ENCODE data around the gene SCRN1.

Gene SCRN1

DNA sequence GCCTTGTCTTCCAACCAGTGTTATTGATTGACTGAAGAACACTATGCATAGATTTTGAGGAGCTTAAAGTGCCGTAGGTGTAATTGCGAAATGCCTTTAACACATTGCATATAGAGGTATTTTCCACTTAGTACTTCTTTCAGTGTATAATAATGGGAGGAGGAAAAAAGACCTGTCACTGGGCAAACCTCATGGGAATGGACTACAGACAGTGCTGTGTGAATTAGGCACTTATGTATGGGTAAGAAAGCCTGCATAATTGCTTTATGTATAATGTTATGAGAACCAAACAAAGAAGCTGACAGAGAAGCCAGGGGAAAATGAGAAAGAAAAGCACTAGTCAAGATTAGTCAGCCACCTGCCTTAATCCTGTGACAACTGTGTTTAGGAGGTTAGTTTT is 12.4 kb upstream of the SCRN1 start:
- no peak for DNase-seq

DNA sequence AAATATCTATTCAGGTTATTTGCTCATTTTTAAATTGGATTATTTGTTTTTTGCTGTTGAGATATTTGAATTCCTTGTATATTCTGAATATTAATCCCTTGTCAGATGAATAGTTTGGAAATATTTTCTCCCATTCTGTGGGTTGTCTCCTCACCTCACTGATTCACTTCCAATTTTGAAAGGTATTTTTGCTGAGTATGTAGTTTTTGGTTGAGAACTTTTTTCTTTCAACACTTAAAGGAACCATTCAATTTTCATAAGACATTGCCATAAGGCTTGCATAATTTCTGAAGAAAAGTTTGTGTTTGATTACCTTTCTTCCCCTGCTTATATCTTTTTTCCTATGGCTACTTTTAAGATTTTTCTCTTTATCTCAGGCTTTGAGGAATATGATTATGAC is 8.9 kb upstream of the SCRN1 start:
- DNase-seq: no peak

- no peak for DNase-seq
These were observed 6.7 kb upstream of the SCRN1 start for GRCh38 chr7:29996321-29996720.

DNA sequence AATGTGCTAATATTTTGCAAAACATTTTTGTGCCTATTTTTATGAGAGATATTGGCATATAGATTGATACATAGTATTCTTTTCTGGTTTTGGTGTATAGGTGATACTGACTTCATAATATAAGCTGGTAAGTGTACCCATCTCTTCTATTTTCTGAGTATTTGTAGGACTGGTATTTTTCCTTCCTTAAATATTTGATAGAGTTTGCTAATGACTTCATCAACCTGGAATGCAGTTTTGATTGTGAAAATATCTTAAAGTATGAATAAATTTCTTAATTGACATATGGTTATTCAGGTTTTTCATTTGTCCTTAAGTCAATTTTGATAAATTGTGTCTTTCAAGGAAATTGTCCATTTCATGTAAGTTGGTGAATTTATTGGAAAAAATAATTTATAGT is 6.1 kb upstream of the SCRN1 start:
- DNase-seq: no peak

DNA sequence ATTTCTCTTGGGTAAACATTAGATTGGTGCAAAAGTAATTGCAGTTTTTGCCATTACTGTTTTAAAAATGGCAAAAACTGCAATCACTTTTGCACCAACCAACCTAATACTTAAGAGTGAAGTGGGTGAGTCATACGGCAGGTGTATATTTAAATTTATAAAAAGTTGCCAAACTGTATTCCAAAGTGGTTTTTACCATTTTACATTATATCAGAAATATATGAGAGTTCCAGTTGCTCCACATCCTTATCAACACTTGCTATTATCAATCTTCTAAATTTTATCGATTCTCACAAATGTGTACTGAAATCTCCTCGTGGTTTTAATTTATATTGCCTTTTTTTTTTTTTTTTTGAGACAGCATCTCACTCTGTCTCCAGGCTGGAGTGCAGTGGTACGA is 3.5 kb upstream of the SCRN1 start:
- DNase-seq: no peak

- DNase-seq: no peak
These were observed 2.3 kb upstream of the SCRN1 start for GRCh38 chr7:29991937-29992336.

GRCh38 chr7:29990931-29991330 is 1.3 kb upstream of the SCRN1 start:
- DNase-seq: no peak

GRCh38 chr7:29988424-29989256 is 961 bp downstream of the SCRN1 start:
- DNase-seq: peak; percentile 63

DNA sequence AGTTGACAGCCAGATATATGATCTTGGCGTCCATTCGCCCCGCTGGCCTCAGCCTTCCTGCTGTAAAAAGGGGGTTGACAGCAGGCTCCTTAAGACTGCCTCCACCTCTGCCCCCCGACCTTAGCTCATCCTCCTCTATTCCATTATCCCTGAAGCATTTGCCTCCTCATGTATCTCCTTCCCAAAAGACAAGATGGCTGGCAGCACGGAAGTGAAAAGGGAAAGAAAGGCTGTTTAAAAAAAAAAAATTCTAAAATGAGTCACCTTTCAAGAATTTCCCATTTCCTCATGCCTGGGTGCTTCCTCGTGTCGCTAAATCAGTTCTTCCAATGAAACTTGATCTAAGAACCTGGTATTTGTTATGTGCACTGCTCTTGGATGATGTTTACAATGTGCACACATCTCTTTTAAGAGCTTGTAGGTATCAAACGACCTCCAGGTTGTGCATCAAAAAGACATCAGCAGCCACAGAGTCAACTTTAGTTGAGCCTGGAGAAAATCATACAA is 1.7 kb downstream of the SCRN1 start:
- DNase-seq: peak; percentile 21

GRCh38 chr7:29987083-29987482 is 2.5 kb downstream of the SCRN1 start:
- DNase-seq: no peak

GRCh38 chr7:29980151-29980550 is 9.4 kb downstream of the SCRN1 start:
- no peak for DNase-seq

DNA sequence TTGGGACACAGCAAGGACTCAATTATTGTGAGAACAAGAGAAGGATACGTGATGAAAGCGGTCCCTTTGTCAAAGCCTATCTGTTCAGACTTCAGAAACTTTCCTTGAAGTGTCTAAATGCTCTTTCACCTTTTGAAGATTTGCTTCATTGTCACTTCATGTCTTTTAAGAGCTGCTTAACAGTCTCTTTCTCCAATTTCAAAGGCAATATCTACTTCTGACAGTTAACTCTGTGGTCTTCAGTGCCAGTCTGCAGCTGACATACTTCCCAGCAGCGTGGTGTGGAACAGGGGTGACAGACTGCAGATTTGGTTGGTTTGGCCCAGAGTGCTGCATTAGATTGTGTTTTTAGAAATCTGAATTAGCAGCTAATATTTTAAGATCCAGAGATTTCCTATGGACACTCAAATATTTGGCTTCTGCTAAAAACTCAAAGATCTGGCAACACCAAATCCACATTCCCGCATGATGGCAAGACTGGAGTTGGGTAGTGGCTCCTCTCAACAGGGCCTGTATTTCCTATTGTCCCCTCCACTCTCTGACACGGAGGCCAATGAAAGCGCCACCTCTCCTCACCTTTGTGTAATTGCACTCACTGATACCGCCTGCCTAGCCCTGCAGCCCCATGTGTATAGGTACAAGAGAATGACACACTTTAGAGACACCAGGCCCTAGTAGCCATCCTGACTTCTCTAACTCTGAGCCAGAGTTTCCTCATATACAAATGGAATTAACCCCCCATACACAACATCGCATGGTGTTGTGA is 11.5 kb downstream of the SCRN1 start:
- DNase-seq: no peak

DNA sequence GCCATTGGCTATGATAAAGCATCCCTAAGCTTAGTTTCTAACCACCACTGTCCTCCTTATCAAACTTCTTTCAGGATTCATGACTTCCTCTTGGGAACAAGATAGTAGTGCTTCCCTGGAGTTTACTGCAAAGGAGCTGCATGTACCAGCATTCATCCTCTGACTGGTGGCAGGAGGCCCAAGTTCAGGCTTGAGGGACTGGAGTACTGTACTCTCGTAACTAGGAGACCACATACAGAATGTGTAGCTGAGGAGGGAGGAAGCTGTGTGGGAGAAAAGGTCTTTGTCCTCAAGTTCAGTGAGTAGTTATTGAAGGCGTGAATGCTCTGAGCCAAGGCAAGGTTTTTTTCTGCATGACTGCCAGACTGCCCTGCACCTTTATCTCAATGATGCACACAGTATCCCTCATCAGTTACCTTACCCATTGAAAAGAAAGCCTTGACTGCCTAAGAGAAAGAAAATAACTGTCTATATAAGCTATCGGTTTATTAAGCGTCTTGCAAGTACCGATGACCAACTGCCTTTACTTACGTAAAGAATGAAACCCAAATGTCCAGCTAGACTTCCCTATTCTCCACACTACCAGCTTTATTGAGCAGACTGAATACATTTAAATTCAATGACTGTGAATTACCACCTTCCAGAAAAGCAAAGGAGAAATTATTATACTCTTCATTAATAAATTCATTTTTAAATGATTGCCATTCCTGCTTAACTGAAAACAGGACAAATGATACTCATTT is 12.8 kb downstream of the SCRN1 start:
- DNase-seq: no peak

- DNase-seq: no peak
These were observed 13.3 kb downstream of the SCRN1 start for GRCh38 chr7:29976266-29976665.

DNA sequence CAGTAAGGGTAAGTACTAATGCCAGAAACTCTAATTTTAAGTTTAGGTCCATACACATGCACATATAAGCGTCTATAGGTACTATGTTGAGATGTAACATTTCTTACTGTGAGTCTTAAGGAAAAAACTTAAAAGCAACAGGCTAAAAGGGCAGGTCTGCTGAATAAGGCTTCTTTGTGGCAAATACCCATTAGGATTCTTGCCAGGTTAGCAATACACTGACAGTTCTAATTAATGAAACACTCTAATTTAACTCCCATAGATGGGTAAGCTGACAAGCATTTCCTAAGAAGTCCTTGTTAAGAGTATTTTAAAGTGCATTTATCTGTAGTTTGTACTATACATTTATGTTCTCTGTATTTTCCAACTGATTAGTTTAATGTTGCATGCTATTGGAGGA is 14.0 kb downstream of the SCRN1 start:
- DNase-seq: peak; percentile 43

GRCh38 chr7:29974286-29974685 is 15.3 kb downstream of the SCRN1 start:
- DNase-seq: no peak

DNA sequence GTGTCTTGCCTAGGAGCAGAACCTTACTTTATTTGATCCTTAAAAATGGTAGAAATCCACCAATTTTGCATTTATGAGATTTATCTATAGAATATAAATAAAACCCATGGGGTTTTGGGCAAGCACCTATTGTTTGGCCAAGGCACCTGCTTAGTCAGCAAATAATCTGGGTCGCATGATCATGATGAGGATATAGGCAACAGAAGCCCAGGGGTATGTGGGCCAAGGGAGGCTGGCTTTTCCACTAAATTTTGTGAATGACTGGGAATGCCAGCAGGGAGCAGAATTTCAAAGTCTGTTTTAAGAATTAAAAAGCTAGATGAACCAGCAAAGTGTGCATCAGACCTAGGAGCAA is 17.3 kb downstream of the SCRN1 start:
- DNase-seq: no peak

DNA sequence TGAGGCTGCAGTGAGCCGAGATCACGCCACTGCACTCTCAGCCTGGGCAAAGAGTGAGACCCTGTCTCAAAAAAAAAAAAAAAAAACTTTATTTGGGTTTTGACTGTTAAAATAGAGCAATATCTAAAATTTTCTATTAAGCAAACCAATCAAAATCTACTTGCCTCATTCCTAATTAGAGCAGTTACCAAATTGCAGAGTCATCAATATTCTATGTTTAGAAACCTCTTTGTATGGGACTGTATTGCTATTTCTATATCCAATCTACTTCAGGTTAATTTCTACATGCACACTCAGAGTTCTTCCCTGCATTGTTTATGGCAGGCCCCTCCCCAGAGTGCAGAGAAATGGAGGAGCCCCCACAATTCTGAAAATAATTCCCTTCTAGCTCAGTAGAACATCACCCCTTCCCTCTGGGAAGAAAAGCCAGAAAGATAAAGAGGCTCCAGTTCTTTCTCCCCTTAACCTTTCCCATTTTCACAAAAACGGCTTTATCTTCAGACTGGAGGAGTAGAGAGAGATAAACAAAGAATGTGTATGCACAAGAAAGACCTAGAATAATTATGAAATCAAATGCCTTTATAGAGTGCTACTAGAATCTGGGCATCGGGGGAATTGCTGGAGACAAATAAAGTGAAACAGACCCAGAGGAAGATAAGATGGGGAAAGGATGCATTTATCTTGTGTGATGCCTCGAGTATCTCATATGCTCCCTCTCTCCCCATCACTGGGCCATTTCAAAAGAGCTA is 17.9 kb downstream of the SCRN1 start:
- DNase-seq: no peak

- no peak for DNase-seq
These were observed 19.4 kb downstream of the SCRN1 start for GRCh38 chr7:29970158-29970557.

- no peak for DNase-seq
These were observed 19.9 kb downstream of the SCRN1 start for GRCh38 chr7:29969738-29970137.

- no peak for DNase-seq
These were observed 20.8 kb downstream of the SCRN1 start for GRCh38 chr7:29968683-29969395.

- DNase-seq: no peak
These were observed 24.6 kb downstream of the SCRN1 start for GRCh38 chr7:29965030-29965429.
